HuH-7 (cell line): ENCODE measurements around the gene FBXW7.

Experiments used
- DNase-seq: peaks from one replicate; pipeline ENCODE4 v3.0.0; 2011; ENCODE audit warnings: low spot score

FBXW7 gene

DNA sequence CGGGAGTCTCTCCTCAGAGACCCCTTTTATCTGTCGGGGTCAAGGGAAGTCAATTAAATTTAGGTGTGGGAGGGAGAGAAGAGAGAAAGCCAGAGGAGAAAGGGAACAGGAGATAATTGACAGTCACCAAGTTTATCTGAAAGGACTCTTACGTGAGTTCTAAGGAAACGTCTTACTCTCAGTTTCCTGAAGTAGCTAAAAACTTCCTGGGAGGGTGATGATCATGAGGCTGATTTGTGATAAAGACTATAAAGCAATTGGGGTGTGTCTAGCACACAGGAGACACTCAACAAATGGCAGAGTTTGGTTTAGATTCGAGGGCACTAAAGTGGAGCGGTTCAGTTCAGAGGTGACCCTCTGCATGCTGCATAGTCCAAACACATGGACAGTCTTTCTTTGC is 254.1 kb downstream of the FBXW7 start:
- DNase-seq = no peak

DNA sequence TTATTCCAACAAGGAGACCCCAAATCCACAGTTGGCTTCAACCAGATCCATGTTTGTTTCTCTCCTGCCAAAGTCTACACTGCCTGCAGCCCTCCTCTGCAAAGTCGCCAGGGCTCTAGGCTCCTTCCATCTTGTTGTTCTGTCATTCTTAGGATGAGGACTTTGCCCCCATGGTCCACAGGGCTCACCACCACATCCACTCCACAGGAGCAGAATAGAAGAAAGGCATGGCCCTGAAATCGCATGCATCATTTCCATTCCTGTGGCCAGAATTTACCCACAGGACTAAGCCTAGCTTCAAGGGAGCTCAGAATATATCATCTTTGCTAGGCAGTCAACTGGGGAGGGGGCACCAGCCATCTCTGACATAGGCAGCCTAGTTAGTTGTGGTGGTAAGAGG is 254.7 kb downstream of the FBXW7 start:
- no peak for DNase-seq

DNA sequence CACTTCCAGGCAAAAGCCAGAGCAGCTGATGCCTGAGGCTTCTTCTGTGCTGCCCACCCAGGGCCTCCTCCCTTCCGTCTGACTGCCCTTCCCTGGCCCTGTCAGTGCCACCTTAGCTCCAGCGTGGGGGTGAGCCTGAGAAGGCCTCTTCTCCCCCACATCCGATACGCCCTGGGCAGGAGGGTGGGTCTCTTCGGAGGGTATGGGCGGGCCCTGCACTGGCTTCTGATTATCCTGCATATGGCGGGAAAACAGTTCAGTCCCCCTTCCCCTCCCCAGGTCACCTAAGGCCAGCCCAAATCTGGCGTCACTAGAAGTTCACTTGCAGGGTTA is 256.7 kb downstream of the FBXW7 start:
- DNase-seq = no peak

DNA sequence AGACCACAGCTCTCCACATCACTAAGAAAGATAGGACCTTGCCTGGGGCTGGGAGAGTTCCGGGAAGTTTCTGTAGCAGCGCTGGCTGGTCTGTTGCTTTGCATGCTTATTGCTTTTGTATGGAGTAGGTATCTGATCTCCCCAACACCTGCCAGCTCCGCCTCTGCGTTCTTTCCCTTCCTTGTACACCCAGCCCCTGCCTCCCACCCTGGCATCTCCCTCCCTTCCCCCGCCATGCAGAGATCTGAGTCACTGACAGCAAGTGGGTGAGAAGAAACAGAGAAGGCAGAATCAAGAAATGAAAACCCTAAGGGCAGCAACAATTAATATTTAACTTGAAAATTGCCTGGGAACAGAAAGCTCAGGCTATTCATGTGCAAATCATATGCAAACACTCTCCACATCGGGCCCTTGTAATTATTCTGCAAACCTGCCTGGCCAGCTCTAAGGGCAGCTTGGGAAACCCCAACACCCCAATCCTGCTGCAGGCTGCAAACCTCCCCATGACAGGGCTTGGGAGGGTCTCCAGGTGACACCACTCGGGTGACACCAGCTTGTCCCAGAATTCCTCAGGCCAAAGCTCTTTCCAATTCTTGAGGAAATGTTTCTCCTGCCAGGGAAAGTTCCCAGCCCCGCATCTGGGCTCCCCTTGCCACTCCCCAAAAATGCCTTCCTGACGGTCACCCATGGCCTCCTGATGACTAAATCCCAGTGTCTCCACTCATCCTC is 257.2 kb downstream of the FBXW7 start:
- no peak for DNase-seq

DNA sequence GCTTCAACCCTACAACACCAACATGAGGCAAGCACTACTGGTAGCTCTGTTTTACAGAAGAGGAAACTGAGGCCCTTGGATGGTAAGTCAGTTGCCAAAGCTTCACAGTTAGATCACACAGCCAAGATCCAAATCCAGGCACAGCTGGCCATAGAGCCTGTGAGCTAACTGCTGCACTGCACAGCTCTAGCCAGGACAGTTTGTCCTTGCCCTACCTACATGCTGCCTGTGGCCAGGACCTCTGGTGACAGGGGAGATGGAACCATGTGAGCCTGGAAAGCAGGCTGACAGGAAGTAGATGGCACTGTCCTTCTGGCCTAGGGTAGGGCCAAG is 257.8 kb downstream of the FBXW7 start:
- DNase-seq = no peak

DNA sequence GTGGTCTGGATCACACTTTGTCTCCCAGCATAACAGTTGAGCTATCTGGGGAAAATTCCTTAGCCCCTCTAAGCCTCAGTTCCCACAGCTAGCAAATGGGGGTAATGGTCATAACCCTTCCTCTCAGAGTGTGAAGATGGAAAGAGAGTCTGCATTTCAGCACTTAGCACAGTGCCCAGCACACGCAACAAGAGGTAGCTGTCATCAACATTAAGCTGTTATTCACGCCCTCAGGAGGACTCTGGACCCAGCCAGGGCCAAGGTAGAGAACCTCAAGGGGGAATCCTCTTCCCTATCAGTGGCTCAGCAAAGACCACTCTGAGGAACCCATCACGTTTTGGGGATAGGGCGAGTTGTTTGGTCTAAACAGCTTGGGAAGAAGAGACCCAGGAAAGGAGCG is 258.6 kb downstream of the FBXW7 start:
- DNase-seq = no peak

DNA sequence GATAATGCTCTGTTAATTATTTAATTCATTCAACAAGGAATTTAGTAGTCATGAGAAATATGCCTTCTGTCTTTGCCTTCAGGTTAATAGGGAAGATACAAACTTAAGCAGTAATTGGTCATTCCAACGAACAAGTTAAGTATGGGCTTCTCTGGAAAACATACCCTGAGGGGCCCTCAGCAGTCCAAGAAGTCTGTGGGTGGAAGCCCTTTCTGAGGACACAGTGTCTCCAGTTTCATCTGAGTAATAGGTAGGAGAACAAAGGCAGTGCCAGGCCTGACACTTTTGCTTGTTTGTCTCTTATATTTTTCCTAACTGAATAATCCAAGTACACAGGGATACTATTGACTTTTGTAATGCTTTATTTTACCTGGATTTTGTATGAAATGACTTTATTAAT is 262.5 kb downstream of the FBXW7 start:
- DNase-seq = no peak
